CD4-positive, alpha-beta memory T cell (primary cell): ENCODE measurements around the gene RNF26. TPM values are rescaled to one million over a fixed set of nuclear protein-coding genes. Genes with fewer than 3 reads are reported as not detected.
A peak's percentile ranks its signal among the peaks of the same experiment; 100 is the strongest.

ENCODE experiments used
- CTCF ChIA-PET: fragments of 350-600 bp; sonication (Branson Sonifier 250); formaldehyde crosslinking; loops from one replicate; lab custom pipeline; 2021; ENCODE audit warnings: inconsistent platforms; ENCODE audit not compliant: partially characterized antibody; lab: Charles Lee
- POLR2A ChIA-PET: fragments of 350-600 bp; sonication (Branson Sonifier 250); formaldehyde crosslinking; loops from one replicate; lab custom pipeline; 2021; ENCODE audit not compliant: partially characterized antibody; lab: Charles Lee
- DNase-seq, 5 donors: peaks; one replicate each; pipeline versions ENCODE4 v3.0.0 to v3.0.0-alpha.2; 2020 to 2022; ENCODE audit warnings: mixed read lengths in 1 of 5
- H3K27ac ChIP-seq: one replicate; pipeline ENCODE4 v1.7.0; 2013; ENCODE audit warnings: low read depth, low read length
- H3K27me3 ChIP-seq: 2 replicates; pipeline ENCODE4 v1.7.0; 2013; ENCODE audit warnings: mild to moderate bottlenecking, low read length, moderate library complexity; ENCODE audit not compliant: insufficient read depth
- H3K36me3 ChIP-seq: 2 replicates; pipeline ENCODE4 v1.7.0; 2013; ENCODE audit warnings: mild to moderate bottlenecking, low read length, moderate library complexity; ENCODE audit not compliant: insufficient read depth
- H3K4me1 ChIP-seq: 2 replicates; pipeline ENCODE4 v1.7.0; 2013; ENCODE audit warnings: mild to moderate bottlenecking, low read length, moderate library complexity; ENCODE audit not compliant: insufficient read depth
- H3K4me3 ChIP-seq, 2 donors: one replicate each; pipeline ENCODE4 v1.7.0; 2013; ENCODE audit warnings: low read length in 2 of 2, mild to moderate bottlenecking in 1 of 2
- H3K9me3 ChIP-seq, 2 donors: one replicate each; pipeline ENCODE4 v1.7.0; 2013; ENCODE audit warnings: low read length in 2 of 2, control low read depth in 1 of 2; ENCODE audit not compliant: control insufficient read depth in 1 of 2
- H3K27ac Mint-ChIP-seq, 7 donors: one replicate each; pipeline ENCODE4 v1.8.0; 2020 to 2021; ENCODE audit warnings: mixed read lengths in 7 of 7, mild to moderate bottlenecking in 6 of 7, inconsistent platforms in 3 of 7, moderate library complexity in 3 of 7
- H3K27me3 Mint-ChIP-seq, 2 donors: one replicate each; pipeline ENCODE4 v1.8.0; 2020 to 2021; ENCODE audit warnings: mixed read lengths in 2 of 2
- H3K36me3 Mint-ChIP-seq, 2 donors: one replicate each; pipeline ENCODE4 v1.8.0; 2020 to 2021; ENCODE audit warnings: mixed read lengths in 2 of 2, inconsistent platforms in 1 of 2, mild to moderate bottlenecking in 1 of 2
- H3K4me1 Mint-ChIP-seq, 4 donors: one replicate each; pipeline ENCODE4 v1.8.0; 2020 to 2021; ENCODE audit warnings: mixed read lengths in 4 of 4, mild to moderate bottlenecking in 1 of 4
- H3K4me3 Mint-ChIP-seq, 8 donors: one replicate each; pipeline ENCODE4 v1.8.0; 2020 to 2021; ENCODE audit warnings: mixed read lengths in 8 of 8, mild to moderate bottlenecking in 7 of 8, moderate library complexity in 6 of 8, inconsistent platforms in 3 of 8
- H3K9me3 Mint-ChIP-seq, 8 donors: one replicate each; pipeline ENCODE4 v1.8.0; 2020 to 2021; ENCODE audit warnings: mixed read lengths in 8 of 8, mild to moderate bottlenecking in 5 of 8, inconsistent platforms in 3 of 8, moderate library complexity in 1 of 8
- intact Hi-C: fragments of 100-400 bp; cut with micrococcal nuclease; formaldehyde crosslinking; loops from one replicate; pipeline ENCODE4 v1.15.1; 2023
- polyA plus RNA-seq, 2 donors: library from polyadenylated mRNA; unstranded; fragments of 300-500 nt; fragmentation: Illumina TruSeq; gene quantifications; one replicate each; pipeline ENCODE4 v1.2.3, GENCODE V29; 2021
- total RNA-seq, 2 experiments: library from RNA; stranded (reverse); gene quantifications; one replicate each; pipeline ENCODE4 v1.2.3, GENCODE V29; 2021

Gene RNF26
- total and polyA plus RNA-seq, 4 experiments from 2014 or later: 17.5 to 50.8 (median 25.7) TPM

DNA sequence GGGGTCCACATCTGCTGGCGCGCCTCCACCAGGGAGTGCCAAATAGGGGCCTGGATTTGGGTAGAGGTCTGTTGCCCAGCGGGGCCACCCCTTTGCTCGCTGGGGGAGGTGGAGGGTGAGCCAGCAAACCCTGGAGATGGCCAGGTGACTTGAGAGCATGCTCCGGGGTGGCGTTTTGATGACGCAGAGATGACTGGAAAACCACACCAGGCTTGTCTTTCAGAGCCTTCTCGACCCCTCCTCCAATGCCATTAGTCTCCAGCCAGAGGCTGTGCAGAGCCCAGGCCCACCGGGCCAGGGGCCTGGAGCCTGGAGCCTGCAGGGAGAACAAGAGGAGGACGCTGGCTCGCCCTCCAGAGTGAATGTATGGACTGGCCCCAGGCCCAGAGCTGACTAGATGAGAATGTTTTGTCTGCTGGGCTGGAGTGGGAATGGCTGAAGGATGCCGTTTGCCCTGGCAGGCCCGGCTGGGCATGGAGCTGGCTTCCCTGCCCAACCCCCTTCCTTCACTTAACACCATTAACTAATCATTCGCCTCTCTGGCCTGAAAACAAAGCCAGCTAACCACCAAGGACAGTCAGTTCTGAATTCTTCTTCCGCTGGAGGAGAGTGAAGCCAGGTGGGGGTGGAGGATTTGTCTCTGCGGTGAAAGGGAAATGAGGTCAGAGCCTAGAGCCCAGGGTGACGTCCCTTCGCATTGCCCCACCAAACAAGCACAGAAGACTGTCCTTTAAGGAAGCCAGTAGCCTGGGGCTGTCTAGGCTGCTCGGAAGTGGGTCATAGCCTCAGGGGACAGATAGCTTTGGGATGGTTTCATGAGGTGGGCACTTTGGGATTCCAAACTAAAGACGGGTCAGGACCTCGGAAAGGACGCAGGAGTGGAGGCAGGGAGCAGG lies 15.8 kb upstream of the RNF26 start:
- H3K27me3 ChIP-seq: peaks cover 10% of the 10 kb centered on the region
- peak; percentile 49 to 76 (median 55) for DNase-seq
- Mint-ChIP-seq H3K9me3 (no peaks in the 10 kb centered on the region), H3K4me3 (peak overlapping the region in 7 of 8 donors; percentile 13 to 83 (median 76)), H3K36me3 (no peaks in the 10 kb centered on the region), H3K27ac (peak overlapping the region; percentile 65 to 96 (median 93)), H3K27me3 (peaks cover 1 to 16% of the 10 kb centered on the region in 2 donors), H3K4me1 (peaks cover 19 to 58% (median 34%) of the 10 kb centered on the region in 4 donors)
- H3K4me3 ChIP-seq: no peak overlapping the region
- no peaks in the 10 kb centered on the region for H3K36me3 ChIP-seq
- ChIA-PET CTCF (interaction anchor here (1.6 kb wide), 2 partner anchors 122 to 150 kb away, joined by 3 to 10 read pairs; partner anchors contain the start of gene NLRX1), POLR2A (interaction anchor here (0.8 to 1.2 kb wide), 2 partner anchors 19 to 112 kb away, joined by 3 to 4 read pairs; partner anchors contain the start of gene CBL)
- peaks cover 64% of the 10 kb centered on the region for H3K4me1 ChIP-seq
- no peaks in the 10 kb centered on the region for H3K9me3 ChIP-seq
- intact Hi-C loops: no loop called here
- H3K27ac ChIP-seq: peak overlapping the region; percentile 36

DNA sequence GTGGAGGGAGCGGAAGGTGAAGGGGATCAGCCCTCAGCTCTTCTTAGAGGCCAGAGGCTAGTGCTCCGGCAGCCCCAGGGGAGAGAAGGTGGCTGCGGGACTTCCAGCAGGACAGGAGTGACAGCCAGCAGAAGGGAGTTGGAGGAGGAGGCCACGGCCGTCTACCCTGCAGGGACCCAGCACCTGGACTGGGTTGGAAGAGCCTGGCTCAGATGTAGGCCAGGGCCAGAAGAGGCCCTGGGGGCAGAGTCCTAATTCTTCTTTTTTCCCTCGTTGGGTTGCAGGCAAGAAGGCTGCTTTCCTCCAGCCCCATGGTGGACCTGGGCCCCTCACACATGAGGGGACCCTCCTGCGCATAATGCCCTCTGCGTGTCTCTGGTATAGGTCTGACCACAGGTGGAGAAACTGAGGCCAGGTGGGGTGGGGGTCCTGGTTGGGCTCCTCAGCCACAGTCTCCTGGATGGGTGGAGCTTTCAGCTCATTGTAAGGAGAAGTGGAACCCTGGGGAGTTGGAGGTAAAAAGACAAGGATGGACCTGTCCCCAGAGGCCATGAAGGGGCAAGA lies 15.1 kb upstream of the RNF26 start:
- H3K4me1 ChIP-seq: peaks cover 67% of the 10 kb centered on the region
- Mint-ChIP-seq H3K36me3 (no peaks in the 10 kb centered on the region), H3K27me3 (peaks cover 1 to 13% of the 10 kb centered on the region in 2 donors), H3K4me1 (peaks cover 19 to 59% (median 37%) of the 10 kb centered on the region in 4 donors), H3K4me3 (peak overlapping the region; percentile 13 to 83 (median 74)), H3K9me3 (no peaks in the 10 kb centered on the region), H3K27ac (peak overlapping the region; percentile 65 to 96 (median 93))
- ChIA-PET POLR2A (interaction anchor here (1.0 to 1.2 kb wide), 2 partner anchors 113 to 251 kb away, joined by 3 to 4 read pairs; partner anchors contain the start of genes CBL and VPS11), CTCF (interaction anchor here (1.0 to 11.0 kb wide), 3 partner anchors 12 to 150 kb away, joined by 3 to 146 read pairs (median 10); partner anchors contain the start of genes NLRX1 and RNF26)
- H3K9me3 ChIP-seq: no peaks in the 10 kb centered on the region
- H3K4me3 ChIP-seq: no peak overlapping the region
- peaks cover 10% of the 10 kb centered on the region for H3K27me3 ChIP-seq
- no peak for DNase-seq
- H3K36me3 ChIP-seq: no peaks in the 10 kb centered on the region
- intact Hi-C loops: no loop called here
- H3K27ac ChIP-seq: peak overlapping the region; percentile 36

DNA sequence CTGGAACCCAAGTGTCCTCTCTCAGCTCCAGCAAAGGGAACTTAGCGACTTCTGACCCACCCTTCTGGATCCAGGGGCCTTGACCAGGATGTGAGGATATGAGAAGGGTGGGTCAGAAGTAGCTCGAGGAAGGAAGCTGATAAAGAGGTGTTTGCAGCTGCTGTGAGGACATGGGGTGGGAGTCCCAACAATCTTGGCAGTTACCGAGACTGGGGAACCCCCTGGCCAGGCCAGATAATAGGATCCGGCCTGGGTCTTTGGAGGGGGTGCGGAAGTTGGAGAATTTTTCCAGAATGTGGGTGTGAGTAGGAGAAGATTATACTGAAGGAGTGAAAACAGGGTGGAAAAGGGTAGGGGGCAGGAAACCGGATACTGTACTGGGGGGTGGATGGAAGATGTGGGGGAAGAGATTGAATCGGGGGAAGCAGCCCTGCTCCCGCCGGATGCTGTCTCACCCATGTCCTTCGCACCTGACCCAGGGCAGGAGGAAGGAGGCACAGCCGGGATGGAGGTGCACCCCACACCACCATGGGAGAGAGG lies 14.6 kb upstream of the RNF26 start:
- CTCF ChIA-PET: interaction anchor here (1.0 to 11.0 kb wide), 3 partner anchors 12 to 151 kb away, joined by 3 to 146 read pairs (median 10); partner anchors contain the start of genes NLRX1 and RNF26

DNA sequence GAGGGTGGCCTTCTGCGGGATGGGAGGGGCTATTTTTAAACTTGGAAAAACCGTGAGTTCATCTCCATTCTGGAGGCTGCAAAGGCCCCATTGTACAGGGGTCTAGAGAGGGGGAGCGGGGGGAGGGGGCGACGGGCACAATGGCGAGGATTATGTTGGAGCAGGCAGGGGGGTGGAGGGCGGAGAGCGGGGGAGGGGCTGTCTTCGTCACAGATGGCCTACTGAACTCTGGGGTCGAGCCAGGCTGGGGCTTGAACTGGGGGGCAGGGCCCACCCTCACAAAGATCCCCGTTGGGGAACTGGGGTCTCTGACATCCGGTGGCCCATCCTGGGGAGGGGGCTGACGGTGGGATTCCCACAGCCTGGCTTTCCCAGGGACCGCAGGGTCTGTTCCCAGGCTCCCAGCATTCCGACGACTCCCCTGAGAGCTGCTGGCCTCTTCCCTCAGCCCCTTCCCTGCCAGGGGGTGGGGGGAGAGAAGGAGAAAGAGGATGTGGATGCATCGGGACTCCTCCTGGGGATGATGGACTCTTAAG lies 14.0 kb upstream of the RNF26 start:
- intact Hi-C loops: loop anchor here (5.0 kb wide), 2 partner anchors 38 to 218 kb away; partner anchors contain the start of gene DPAGT1
- Histone ChIP-seq H3K36me3 (no peaks in the 10 kb centered on the region), H3K4me1 (peaks cover 59% of the 10 kb centered on the region), H3K27me3 (peaks cover 10% of the 10 kb centered on the region), H3K4me3 (peak overlapping the region in 1 of 2 donors; percentile 62), H3K9me3 (no peaks in the 10 kb centered on the region), H3K27ac (peak overlapping the region; percentile 60)
- Mint-ChIP-seq H3K27me3 (peaks cover 1 to 12% of the 10 kb centered on the region in 2 donors), H3K36me3 (no peaks in the 10 kb centered on the region), H3K4me3 (peak overlapping the region in 5 of 8 donors; percentile 73 to 80 (median 79)), H3K27ac (peak overlapping the region in 4 of 7 donors; percentile 72 to 89 (median 88)), H3K4me1 (peaks cover 19 to 50% (median 33%) of the 10 kb centered on the region in 4 donors), H3K9me3 (no peaks in the 10 kb centered on the region)
- DNase-seq: no peak
- POLR2A ChIA-PET: interaction anchor here (0.7 to 3.5 kb wide), 9 partner anchors 10 to 253 kb away, joined by 3 to 22 read pairs (median 4); partner anchors contain the start of genes CBL, HINFP and VPS11
- CTCF ChIA-PET: interaction anchor here (1.0 to 11.0 kb wide), 9 partner anchors 13 to 151 kb away, joined by 3 to 146 read pairs (median 6); partner anchors contain the start of genes CBL and RNF26

More for the DNA sequence above, 14.6 kb upstream of the RNF26 start:
- H3K4me3 Mint-ChIP-seq: peak overlapping the region in 6 of 8 donors; percentile 64 to 83 (median 78)
- H3K27ac Mint-ChIP-seq: peak overlapping the region in 6 of 7 donors; percentile 72 to 95 (median 88)
- DNase-seq: no peak
- intact Hi-C loops: loop anchor here (5.0 kb wide), 2 partner anchors 37 to 217 kb away; partner anchors contain the start of gene DPAGT1
- H3K9me3 Mint-ChIP-seq: no peaks in the 10 kb centered on the region
- Histone ChIP-seq H3K27me3 (peaks cover 10% of the 10 kb centered on the region), H3K4me3 (no peak overlapping the region), H3K9me3 (no peaks in the 10 kb centered on the region), H3K4me1 (peaks cover 64% of the 10 kb centered on the region), H3K27ac (no peak overlapping the region), H3K36me3 (no peaks in the 10 kb centered on the region)
- POLR2A ChIA-PET: interaction anchor here (1.0 to 2.4 kb wide), 3 partner anchors 18 to 252 kb away, joined by 3 to 10 read pairs (median 4); partner anchors contain the start of genes CBL and VPS11
- H3K27me3 Mint-ChIP-seq: peaks cover 1 to 12% of the 10 kb centered on the region in 2 donors
- H3K36me3 Mint-ChIP-seq: no peaks in the 10 kb centered on the region
- H3K4me1 Mint-ChIP-seq: peaks cover 19 to 54% (median 36%) of the 10 kb centered on the region in 4 donors

DNA sequence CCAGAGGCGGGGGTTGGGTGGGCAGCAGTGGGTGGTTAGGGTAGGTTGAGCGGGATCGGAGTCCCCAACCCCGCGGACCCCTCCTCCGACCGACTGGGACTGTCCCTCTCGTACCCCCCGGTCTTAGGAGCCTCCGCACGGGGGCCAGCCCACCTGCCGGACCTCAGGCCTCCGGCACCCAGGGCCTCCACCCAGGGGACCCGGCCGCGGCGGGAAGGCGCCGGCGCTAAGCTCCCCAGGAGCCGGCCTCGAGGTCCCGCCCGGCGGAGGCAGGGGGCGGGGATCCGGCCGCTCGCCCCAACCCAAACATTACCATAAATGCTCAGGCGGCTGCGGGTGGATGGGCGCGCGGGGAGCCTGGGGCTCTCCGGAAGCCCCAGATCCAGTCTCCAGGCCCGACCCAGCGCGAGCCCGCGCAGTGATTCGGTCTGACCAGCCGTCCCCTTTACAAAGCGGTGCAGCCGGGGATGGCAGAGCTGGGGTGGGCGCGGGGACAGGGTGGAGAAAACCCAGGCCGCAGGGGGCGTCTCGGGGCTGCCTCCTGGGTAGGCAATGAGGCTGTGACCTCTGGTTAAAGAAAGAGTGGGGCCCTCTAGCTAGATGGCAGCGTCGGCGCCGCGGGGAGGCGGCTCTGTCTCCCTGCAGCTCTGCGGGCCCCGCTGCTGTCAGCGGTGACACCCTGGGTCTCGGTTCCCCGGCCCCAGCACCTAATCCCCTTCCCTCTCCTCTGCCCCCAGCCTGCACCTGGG lies 13.4 kb upstream of the RNF26 start:
- Histone ChIP-seq H3K4me3 (peak overlapping the region; percentile 61 to 62), H3K27ac (peak overlapping the region; percentile 60), H3K4me1 (peaks cover 52% of the 10 kb centered on the region), H3K9me3 (no peaks in the 10 kb centered on the region), H3K27me3 (peaks cover 5% of the 10 kb centered on the region), H3K36me3 (no peaks in the 10 kb centered on the region)
- Mint-ChIP-seq H3K4me1 (peaks cover 17 to 44% (median 28%) of the 10 kb centered on the region in 4 donors), H3K36me3 (no peaks in the 10 kb centered on the region), H3K27ac (peak overlapping the region in 6 of 7 donors; percentile 56 to 89 (median 77)), H3K4me3 (peak overlapping the region; percentile 81 to 93 (median 86)), H3K9me3 (no peaks in the 10 kb centered on the region), H3K27me3 (peaks cover 0 to 6% of the 10 kb centered on the region in 2 donors)
- DNase-seq: peak in 4 of 5 donors; percentile 49 to 59 (median 54)
- ChIA-PET POLR2A (interaction anchor here (0.6 to 3.5 kb wide), 11 partner anchors 11 to 1007 kb away, joined by 3 to 22 read pairs (median 4); partner anchors contain the start of genes CBL, HINFP, RNF26 and VPS11), CTCF (interaction anchor here (0.8 to 11.0 kb wide), 11 partner anchors 15 to 161 kb away, joined by 3 to 146 read pairs (median 6); partner anchors contain the start of genes CBL and RNF26)
- intact Hi-C loops: loop anchor here (1.0 to 5.0 kb wide), 3 partner anchors 13 to 219 kb away; partner anchors contain the start of genes DPAGT1 and RNF26
